ENCODE results near the gene UBE2D2. TPM values are rescaled to one million over a fixed set of nuclear protein-coding genes. Genes with fewer than 3 reads are reported as not detected.
A peak's percentile ranks its signal among the peaks of the same experiment; 100 is the strongest.
"Not testable (repeated sequence)": the region's sequence is repeated elsewhere in the genome, so short reads cannot be mapped to it uniquely, and the experiment has no call there.

The UBE2D2 gene
- total RNA-seq, 1 donor from 2014 or later = 127 TPM

- peaks cover 9% of the 10 kb centered on the region for H3K4me1 Mint-ChIP-seq (ENCODE audit: unreplicated experiment)
- no peaks in the 10 kb centered on the region for H3K9me3 Mint-ChIP-seq (ENCODE audit: unreplicated experiment)
- H3K36me3 Mint-ChIP-seq (ENCODE audit: unreplicated experiment) = no peaks in the 10 kb centered on the region
- no peak for TF ChIP-seq CTCF (IDR thresholded peaks at IDR 0.05)
- no peaks in the 10 kb centered on the region for H3K27me3 Mint-ChIP-seq (ENCODE audit: unreplicated experiment)
- no peak overlapping the region for H3K4me3 Mint-ChIP-seq (ENCODE audit: unreplicated experiment)
- H3K27ac Mint-ChIP-seq (ENCODE audit: unreplicated experiment) = no peak overlapping the region
- no peak for DNase-seq (ENCODE audit: extremely low spot score, unreplicated experiment)
Observed at GRCh38 chr5:139524940-139525585, 36.1 kb upstream of the UBE2D2 start.

GRCh38 chr5:139525586-139526308 lies 35.4 kb upstream of the UBE2D2 start:
- not testable (repeated sequence) for DNase-seq (ENCODE audit: extremely low spot score, unreplicated experiment); H3K9me3 Mint-ChIP-seq (ENCODE audit: unreplicated experiment); H3K4me3 Mint-ChIP-seq (ENCODE audit: unreplicated experiment); H3K4me1 Mint-ChIP-seq (ENCODE audit: unreplicated experiment); H3K36me3 Mint-ChIP-seq (ENCODE audit: unreplicated experiment); H3K27me3 Mint-ChIP-seq (ENCODE audit: unreplicated experiment)
- peak overlapping the region; percentile 56 for H3K27ac Mint-ChIP-seq (ENCODE audit: unreplicated experiment)

GRCh38 chr5:139526309-139527089 lies 34.6 kb upstream of the UBE2D2 start:
- not testable (repeated sequence) for H3K9me3 Mint-ChIP-seq (ENCODE audit: unreplicated experiment); H3K36me3 Mint-ChIP-seq (ENCODE audit: unreplicated experiment); H3K4me3 Mint-ChIP-seq (ENCODE audit: unreplicated experiment); DNase-seq (ENCODE audit: extremely low spot score, unreplicated experiment); H3K4me1 Mint-ChIP-seq (ENCODE audit: unreplicated experiment); H3K27me3 Mint-ChIP-seq (ENCODE audit: unreplicated experiment)
- H3K27ac Mint-ChIP-seq (ENCODE audit: unreplicated experiment) = peak overlapping the region; percentile 56

GRCh38 chr5:139527090-139527470 lies 34.1 kb upstream of the UBE2D2 start:
- not testable (repeated sequence) for H3K27ac Mint-ChIP-seq (ENCODE audit: unreplicated experiment); DNase-seq (ENCODE audit: extremely low spot score, unreplicated experiment); H3K4me1 Mint-ChIP-seq (ENCODE audit: unreplicated experiment); H3K36me3 Mint-ChIP-seq (ENCODE audit: unreplicated experiment); H3K4me3 Mint-ChIP-seq (ENCODE audit: unreplicated experiment); H3K9me3 Mint-ChIP-seq (ENCODE audit: unreplicated experiment); H3K27me3 Mint-ChIP-seq (ENCODE audit: unreplicated experiment)

GRCh38 chr5:139527896-139528467 lies 33.2 kb upstream of the UBE2D2 start:
- not testable (repeated sequence) for H3K27ac Mint-ChIP-seq (ENCODE audit: unreplicated experiment); H3K4me1 Mint-ChIP-seq (ENCODE audit: unreplicated experiment)

GRCh38 chr5:139528695-139529094 lies 32.4 kb upstream of the UBE2D2 start:
- H3K27ac Mint-ChIP-seq (ENCODE audit: unreplicated experiment); H3K9me3 Mint-ChIP-seq (ENCODE audit: unreplicated experiment); DNase-seq (ENCODE audit: extremely low spot score, unreplicated experiment); H3K36me3 Mint-ChIP-seq (ENCODE audit: unreplicated experiment); H3K27me3 Mint-ChIP-seq (ENCODE audit: unreplicated experiment); H3K4me3 Mint-ChIP-seq (ENCODE audit: unreplicated experiment); H3K4me1 Mint-ChIP-seq (ENCODE audit: unreplicated experiment): not testable (repeated sequence)

More at GRCh38 chr5:139527896-139528467, 33.2 kb upstream of the UBE2D2 start:
- H3K4me3 Mint-ChIP-seq (ENCODE audit: unreplicated experiment); H3K9me3 Mint-ChIP-seq (ENCODE audit: unreplicated experiment); H3K27me3 Mint-ChIP-seq (ENCODE audit: unreplicated experiment); DNase-seq (ENCODE audit: extremely low spot score, unreplicated experiment); H3K36me3 Mint-ChIP-seq (ENCODE audit: unreplicated experiment): not testable (repeated sequence)

- not testable (repeated sequence) for H3K36me3 Mint-ChIP-seq (ENCODE audit: unreplicated experiment); DNase-seq (ENCODE audit: extremely low spot score, unreplicated experiment); H3K4me3 Mint-ChIP-seq (ENCODE audit: unreplicated experiment); H3K4me1 Mint-ChIP-seq (ENCODE audit: unreplicated experiment); H3K27me3 Mint-ChIP-seq (ENCODE audit: unreplicated experiment); H3K9me3 Mint-ChIP-seq (ENCODE audit: unreplicated experiment); H3K27ac Mint-ChIP-seq (ENCODE audit: unreplicated experiment)
Observed at GRCh38 chr5:139530079-139530478, 31.1 kb upstream of the UBE2D2 start.
